HCT116 (cell line): Measurements from ENCODE around the gene EVPLL. TPM values are rescaled to one million over a fixed set of nuclear protein-coding genes. Genes with fewer than 3 reads are reported as not detected.
"Not testable (repeated sequence)": the region's sequence is repeated elsewhere in the genome, so short reads cannot be mapped to it uniquely, and the experiment has no call there.

Experiments used
- ATAC-seq: fragments of 200-7000 bp; cut with Tn5 transposase; 2 replicates; pipeline ENCODE4 v1.9.1; 2020; ENCODE audit warnings: mild to moderate bottlenecking, moderate library complexity
- BruUV-seq: library from RNA; stranded (reverse); fragments of 400-500 nt; replicated peaks from 2 replicates; lab custom pipeline; 2021; lab: Mats Ljungman, UMichigan
- CTCF ChIA-PET: fragments of 300-600 bp; sonication (Branson Sonifier 250); formaldehyde crosslinking; loops from one replicate; lab custom pipeline; 2021; ENCODE audit warnings: antibody characterized with exemption; lab: Charles Lee
- POLR2A ChIA-PET: fragments of 300-600, 350-600 bp; sonication (Branson Sonifier 250); formaldehyde crosslinking; loops from one replicate; lab custom pipeline; 2021; ENCODE audit warnings: antibody characterized with exemption; lab: Charles Lee
- RAD21 ChIA-PET, 2 experiments: fragments of 300-600 bp; sonication (Branson Sonifier 250); formaldehyde crosslinking; loops; one replicate each; lab custom pipeline; 2023; ENCODE audit warnings: low total read pairs in 2 of 2; ENCODE audit not compliant: uncharacterized antibody in 2 of 2, unreplicated experiment in 2 of 2, low non-redundant PET in 1 of 2; lab: Charles Lee
- DNase-seq: peaks from one replicate; pipeline ENCODE4 v3.0.0-alpha.2; 2010; ENCODE audit warnings: low read depth, low spot score
- H2AFZ ChIP-seq: fragments of 200-600 bp; shearing (Covaris generic), sonication (generic); 2 replicates; pipeline ENCODE4 v1.6.1; 2017; ENCODE audit warnings: low read depth, mixed run types, mixed read lengths, antibody characterized with exemption, low read length; ENCODE audit not compliant: poor library complexity, severe bottlenecking
- H3K27ac ChIP-seq: 2 replicates; pipeline ENCODE4 v1.5.1; 2012; ENCODE audit warnings: low read depth, low read length
- H3K27me3 ChIP-seq: fragments of 200-600 bp; sonication (generic); 2 replicates; pipeline ENCODE4 v1.6.1; 2016; ENCODE audit warnings: mixed run types, low read length, mixed read lengths; ENCODE audit not compliant: insufficient read depth
- H3K36me3 ChIP-seq, 2 experiments: fragments of 200-500 bp in 1 of 2; fragments of 200-600 bp in 1 of 2; sonication (Bioruptor generic) in 1 of 2; sonication (generic) in 1 of 2; 2 replicates each; pipeline versions ENCODE4 v1.5.1 to v1.6.1; 2014 to 2016; ENCODE audit warnings: low read length in 2 of 2, inconsistent platforms in 1 of 2, mixed read lengths in 1 of 2, mixed run types in 1 of 2; ENCODE audit not compliant: insufficient read depth in 2 of 2, control insufficient read depth in 1 of 2
- H3K4me1 ChIP-seq, 2 experiments: fragments of 200-600 bp in 1 of 2; sonication (generic) in 1 of 2; 2 replicates each; pipeline versions ENCODE4 v1.5.1 to v1.6.1; 2012 to 2017; ENCODE audit warnings: low read length in 2 of 2, inconsistent platforms in 1 of 2, mild to moderate bottlenecking in 1 of 2, mixed read lengths in 1 of 2, mixed run types in 1 of 2, moderate library complexity in 1 of 2; ENCODE audit not compliant: insufficient read depth in 2 of 2, control insufficient read depth in 1 of 2
- H3K4me2 ChIP-seq: fragments of 200-600 bp; sonication (generic); 2 replicates; pipeline ENCODE4 v1.6.1; 2017; ENCODE audit warnings: mixed run types, low read length, mixed read lengths
- H3K4me3 ChIP-seq, 2 experiments: fragments of 200-600 bp in 1 of 2; sonication (generic) in 1 of 2; replicated peaks in 1 of 2; 2 replicates each; pipeline ENCODE4 v1.5.1; 2011 to 2016; ENCODE audit warnings: low read length in 2 of 2, control low read depth in 1 of 2, low read depth in 1 of 2, mild to moderate bottlenecking in 1 of 2, mixed read lengths in 1 of 2, mixed run types in 1 of 2
- H3K79me2 ChIP-seq: fragments of 200-600 bp; sonication (generic); 2 replicates; pipeline ENCODE4 v1.6.1; 2017; ENCODE audit warnings: mild to moderate bottlenecking, mixed run types, low read length, moderate library complexity, mixed read lengths; ENCODE audit not compliant: insufficient read depth
- H3K9ac ChIP-seq: fragments of 200-600 bp; sonication (generic); 2 replicates; pipeline ENCODE4 v1.6.1; 2016; ENCODE audit warnings: low read length, mixed read lengths
- H3K9me2 ChIP-seq: fragments of 200-600 bp; sonication (generic), shearing (Covaris generic); 2 replicates; pipeline ENCODE4 v1.6.1; 2017; ENCODE audit warnings: mixed run types, mild to moderate bottlenecking, moderate library complexity; ENCODE audit not compliant: insufficient read depth
- H3K9me3 ChIP-seq, 2 experiments: fragments of 200-500 bp in 1 of 2; fragments of 200-600 bp in 1 of 2; sonication (Bioruptor generic) in 1 of 2; sonication (generic) in 1 of 2; 2 replicates each; pipeline ENCODE4 v1.6.1; 2014 to 2017; ENCODE audit warnings: low read length in 2 of 2, mixed read lengths in 2 of 2, inconsistent platforms in 1 of 2, low read depth in 1 of 2, mild to moderate bottlenecking in 1 of 2, mixed run types in 1 of 2, moderate library complexity in 1 of 2; ENCODE audit not compliant: control insufficient read depth in 1 of 2, insufficient read depth in 1 of 2
- H4K20me1 ChIP-seq: fragments of 200-600 bp; sonication (generic), shearing (Covaris generic); 2 replicates; pipeline ENCODE4 v1.6.1; 2017; ENCODE audit warnings: mixed run types, mild to moderate bottlenecking, moderate library complexity; ENCODE audit not compliant: insufficient read depth
- intact Hi-C: fragments of 100-400 bp; cut with micrococcal nuclease; formaldehyde crosslinking; loops from 2 replicates; pipeline ENCODE4 v1.10.0; 2022
- total RNA-seq: library from RNA; stranded (reverse); gene quantifications from one replicate; pipeline ENCODE4 v1.2.1, GENCODE V29; 2021; ENCODE audit not compliant: unreplicated experiment

The EVPLL gene
- total RNA-seq, 1 experiment from 2014 or later, result not detected

GRCh38 chr17:18383079-18383481, 5.5 kb downstream of the EVPLL start:
- ATAC-seq, H3K4me2 ChIP-seq, BruUV-seq, H3K79me2 ChIP-seq, H3K9me3 ChIP-seq, CTCF ChIA-PET, H3K4me1 ChIP-seq, H3K36me3 ChIP-seq, H3K27me3 ChIP-seq, H3K9me2 ChIP-seq, DNase-seq, H4K20me1 ChIP-seq, H3K4me3 ChIP-seq, H2AFZ ChIP-seq, POLR2A ChIA-PET, intact Hi-C loops, RAD21 ChIA-PET, H3K9ac ChIP-seq, H3K27ac ChIP-seq: not testable (repeated sequence)

GRCh38 chr17:18384271-18384670, 6.7 kb downstream of the EVPLL start:
- POLR2A ChIA-PET, H3K36me3 ChIP-seq, H3K9me3 ChIP-seq, CTCF ChIA-PET, RAD21 ChIA-PET, H3K27ac ChIP-seq, H2AFZ ChIP-seq, intact Hi-C loops, H3K9ac ChIP-seq, H3K27me3 ChIP-seq, H3K9me2 ChIP-seq, H4K20me1 ChIP-seq, ATAC-seq, H3K4me2 ChIP-seq, H3K4me1 ChIP-seq, BruUV-seq, H3K79me2 ChIP-seq, H3K4me3 ChIP-seq, DNase-seq: not testable (repeated sequence)

GRCh38 chr17:18387583-18387982, 10.0 kb downstream of the EVPLL start:
- BruUV-seq, CTCF ChIA-PET, H3K79me2 ChIP-seq, intact Hi-C loops, POLR2A ChIA-PET, ATAC-seq, H3K4me3 ChIP-seq, H3K4me2 ChIP-seq, H3K9me2 ChIP-seq, H3K27ac ChIP-seq, DNase-seq, H3K27me3 ChIP-seq, H3K36me3 ChIP-seq, H3K9ac ChIP-seq, H4K20me1 ChIP-seq, H3K4me1 ChIP-seq, H2AFZ ChIP-seq, RAD21 ChIA-PET, H3K9me3 ChIP-seq: not testable (repeated sequence)

GRCh38 chr17:18388266-18388665, 10.7 kb downstream of the EVPLL start:
- H3K9ac ChIP-seq, H3K27ac ChIP-seq, BruUV-seq, H3K4me2 ChIP-seq, DNase-seq, H3K9me2 ChIP-seq, H3K79me2 ChIP-seq, ATAC-seq, POLR2A ChIA-PET, H3K4me3 ChIP-seq, H3K27me3 ChIP-seq, H3K4me1 ChIP-seq, H3K9me3 ChIP-seq, H3K36me3 ChIP-seq, RAD21 ChIA-PET, CTCF ChIA-PET, H4K20me1 ChIP-seq, H2AFZ ChIP-seq, intact Hi-C loops: not testable (repeated sequence)

- H3K9me2 ChIP-seq, H3K4me2 ChIP-seq, H4K20me1 ChIP-seq, H3K27me3 ChIP-seq, H3K79me2 ChIP-seq, H3K27ac ChIP-seq, POLR2A ChIA-PET, H3K4me1 ChIP-seq, BruUV-seq, H2AFZ ChIP-seq, RAD21 ChIA-PET, CTCF ChIA-PET, ATAC-seq, H3K36me3 ChIP-seq, H3K9me3 ChIP-seq, H3K9ac ChIP-seq, H3K4me3 ChIP-seq, DNase-seq, intact Hi-C loops: not testable (repeated sequence)
These were observed 11.2 kb downstream of the EVPLL start for GRCh38 chr17:18388728-18389127.
